Vagina (tissue), 2 donors: ENCODE measurements around the gene KCTD21. TPM values are rescaled to one million over a fixed set of nuclear protein-coding genes. Genes with fewer than 3 reads are reported as not detected.

Source experiments
- DNase-seq, 2 donors: peaks; one replicate each; pipeline ENCODE4 v3.0.0-alpha.2; 2017; ENCODE audit errors: extremely low spot score in 2 of 2
- H3K27ac ChIP-seq: fragments of 200-600 bp; sonication (generic); one replicate; pipeline ENCODE4 v1.5.1; 2019
- H3K27me3 ChIP-seq: fragments of 200-600 bp; sonication (generic); one replicate; pipeline ENCODE4 v1.5.1; 2019
- H3K36me3 ChIP-seq, 2 donors: fragments of 200-600 bp; sonication (generic); one replicate each; pipeline ENCODE4 v1.5.1; 2017 to 2019
- H3K4me1 ChIP-seq: fragments of 200-600 bp; sonication (generic); one replicate; pipeline ENCODE4 v1.5.1; 2019
- H3K4me3 ChIP-seq, 2 donors: fragments of 200-600 bp; sonication (generic); 1 replicate in 1 of 2; 2 replicates in 1 of 2; pipeline ENCODE4 v1.5.1; 2016 to 2019
- H3K9me3 ChIP-seq: fragments of 200-600 bp; sonication (generic); one replicate; pipeline ENCODE4 v1.5.1; 2019
- CTCF ChIP-seq, 3 experiments: fragments of 450-650 bp in 2 of 3; fragments of 200-600 bp in 1 of 3; sonication (generic) in 1 of 3; IDR thresholded peaks; one replicate each; pipeline ENCODE4 v1.5.1; 2017 to 2019; ENCODE audit warnings: antibody characterized with exemption in 3 of 3, mild to moderate bottlenecking in 2 of 3, moderate library complexity in 2 of 3
- POLR2A ChIP-seq, 2 donors: fragments of 450-650 bp; IDR thresholded peaks; one replicate each; pipeline ENCODE4 v1.6.1; 2017; ENCODE audit warnings: antibody characterized with exemption in 2 of 2, mild to moderate bottlenecking in 2 of 2, moderate library complexity in 2 of 2
- POLR2AphosphoS5 ChIP-seq, 2 donors: sonication (generic); formaldehyde crosslinking; IDR thresholded peaks; one replicate each; pipeline ENCODE4 v1.9.0; 2017; ENCODE audit warnings: antibody characterized with exemption in 2 of 2, mild to moderate bottlenecking in 2 of 2, low read depth in 1 of 2; ENCODE audit not compliant: insufficient read depth in 1 of 2
- intact Hi-C: fragments of 100-400 bp; cut with DNase I; formaldehyde crosslinking; loops from one replicate; pipeline ENCODE4 v1.15.1; 2023
- total RNA-seq: library from RNA; depleted of rRNA; stranded (reverse); fragments of >200 nt; gene quantifications from one replicate; pipeline ENCODE4 v1.2.3, GENCODE V29; 2016

The KCTD21 gene
- total RNA-seq, 1 donor from 2014 or later: 8.6 TPM

DNA sequence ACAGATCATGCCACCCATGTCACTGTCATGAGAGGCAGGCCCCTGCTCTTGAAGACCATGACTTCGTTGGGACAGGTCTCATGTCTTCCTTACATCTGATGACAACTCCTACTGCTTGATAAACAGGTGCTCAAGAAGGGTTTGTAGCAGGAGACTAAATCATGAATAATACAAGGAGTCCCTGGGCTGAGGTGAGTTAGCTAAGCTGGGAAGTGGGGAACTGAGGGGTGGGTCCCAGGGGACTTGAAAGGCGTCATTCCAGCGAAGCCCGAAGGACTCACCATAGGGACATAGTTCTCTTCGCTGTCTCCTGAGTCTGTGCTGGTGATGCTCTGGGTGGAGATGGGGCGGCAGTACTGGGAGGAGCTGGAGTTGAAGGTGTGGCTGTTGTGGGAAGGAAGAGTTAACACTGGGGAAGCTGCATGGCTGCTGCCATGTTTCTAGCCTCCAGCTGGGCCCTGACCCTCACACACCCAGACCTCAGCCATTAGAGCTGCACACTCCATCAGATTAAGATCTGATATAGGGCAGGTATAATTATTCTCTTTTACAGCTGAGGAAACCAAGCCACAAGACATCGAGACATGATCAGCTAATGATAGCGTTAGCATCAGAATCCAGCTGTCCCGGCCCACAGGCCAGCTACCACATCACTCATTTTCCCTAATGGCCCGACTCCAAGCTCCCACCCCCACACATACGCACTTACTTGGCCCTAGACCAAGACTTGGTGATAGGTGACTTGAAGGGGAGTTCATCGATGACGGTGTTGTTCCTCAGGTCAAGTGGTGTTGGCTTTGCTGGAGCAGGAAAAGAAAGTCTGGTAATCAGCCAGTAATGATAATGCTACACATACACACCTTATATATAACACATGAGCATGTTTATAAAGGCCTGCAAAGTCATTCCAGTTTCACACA is 33.2 kb upstream of the KCTD21 start:
- no peak overlapping the region for H3K4me3 ChIP-seq
- no peaks in the 10 kb centered on the region for H3K4me1 ChIP-seq
- peak; percentile 67 to 83 for DNase-seq
- no peaks in the 10 kb centered on the region for H3K9me3 ChIP-seq
- intact Hi-C loops: loop anchor here (10.0 kb wide), 1 partner anchor 193 kb away; the partner anchor contains the start of gene GAB2
- peaks cover 0 to 61% of the 10 kb centered on the region in 2 donors for H3K36me3 ChIP-seq
- no peak overlapping the region for H3K27ac ChIP-seq
- H3K27me3 ChIP-seq: no peaks in the 10 kb centered on the region
- TF ChIP-seq POLR2AphosphoS5 (IDR thresholded peaks at IDR 0.05; ENCODE audit: insufficient read depth in 1 of 2, low read depth in 1 of 2): no peak
- TF ChIP-seq CTCF (IDR thresholded peaks at IDR 0.05): no peak
- no peak for TF ChIP-seq POLR2A (IDR thresholded peaks at IDR 0.05)

DNA sequence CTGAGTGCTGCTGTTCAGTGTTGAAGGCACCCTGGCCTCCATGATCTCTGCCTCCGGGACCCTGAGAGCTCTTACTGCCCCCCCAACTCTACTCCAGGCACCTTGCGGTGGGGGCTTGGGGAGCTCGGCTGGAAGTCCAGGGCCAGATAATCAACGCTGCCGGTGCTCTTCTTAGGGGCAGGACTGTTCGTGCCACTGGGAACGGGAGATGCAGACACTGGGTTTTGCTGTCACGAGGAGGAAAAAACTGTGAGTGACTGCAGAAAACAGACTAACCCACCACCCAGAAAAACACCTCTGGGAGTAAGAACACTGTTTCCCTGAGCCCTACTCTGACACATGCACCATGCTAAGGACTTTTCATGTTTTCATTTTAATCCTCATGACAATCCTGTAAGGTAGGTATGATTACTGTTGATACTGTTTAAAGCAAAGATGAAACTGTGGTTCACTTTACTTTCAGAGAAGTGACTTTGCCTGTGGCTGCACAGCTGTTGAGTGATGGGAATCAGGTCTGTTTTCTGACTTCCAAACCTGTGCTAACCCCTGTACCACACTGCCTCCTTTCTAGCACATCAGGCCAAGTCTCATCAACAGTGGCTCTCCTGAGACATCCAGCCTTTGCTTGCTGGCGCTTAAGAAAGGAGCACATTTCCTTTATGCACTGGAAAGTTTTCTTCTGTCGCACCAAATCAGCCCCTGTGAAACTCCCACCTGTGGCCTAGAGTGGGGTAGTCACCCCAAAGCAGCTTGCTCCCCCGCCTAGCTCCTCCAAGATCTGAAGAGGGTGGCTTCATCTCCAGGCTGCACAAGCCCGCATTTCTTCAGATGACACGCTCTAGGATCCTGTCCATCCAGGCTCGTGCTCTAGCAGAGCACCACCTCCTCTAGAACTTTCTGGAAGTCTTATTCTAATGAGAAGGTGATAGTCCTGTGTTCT is 32.1 kb upstream of the KCTD21 start:
- H3K27ac ChIP-seq: no peak overlapping the region
- no peak for TF ChIP-seq CTCF (IDR thresholded peaks at IDR 0.05)
- TF ChIP-seq POLR2AphosphoS5 (IDR thresholded peaks at IDR 0.05; ENCODE audit: insufficient read depth in 1 of 2, low read depth in 1 of 2): no peak
- TF ChIP-seq POLR2A (IDR thresholded peaks at IDR 0.05): no peak
- peaks cover 0 to 64% of the 10 kb centered on the region in 2 donors for H3K36me3 ChIP-seq
- H3K27me3 ChIP-seq: no peaks in the 10 kb centered on the region
- H3K9me3 ChIP-seq: no peaks in the 10 kb centered on the region
- no peak overlapping the region for H3K4me3 ChIP-seq
- peak; percentile 54 to 94 for DNase-seq
- intact Hi-C loops: loop anchor here (10.0 kb wide), 1 partner anchor 194 kb away; the partner anchor contains the start of gene GAB2
- H3K4me1 ChIP-seq: no peaks in the 10 kb centered on the region

DNA sequence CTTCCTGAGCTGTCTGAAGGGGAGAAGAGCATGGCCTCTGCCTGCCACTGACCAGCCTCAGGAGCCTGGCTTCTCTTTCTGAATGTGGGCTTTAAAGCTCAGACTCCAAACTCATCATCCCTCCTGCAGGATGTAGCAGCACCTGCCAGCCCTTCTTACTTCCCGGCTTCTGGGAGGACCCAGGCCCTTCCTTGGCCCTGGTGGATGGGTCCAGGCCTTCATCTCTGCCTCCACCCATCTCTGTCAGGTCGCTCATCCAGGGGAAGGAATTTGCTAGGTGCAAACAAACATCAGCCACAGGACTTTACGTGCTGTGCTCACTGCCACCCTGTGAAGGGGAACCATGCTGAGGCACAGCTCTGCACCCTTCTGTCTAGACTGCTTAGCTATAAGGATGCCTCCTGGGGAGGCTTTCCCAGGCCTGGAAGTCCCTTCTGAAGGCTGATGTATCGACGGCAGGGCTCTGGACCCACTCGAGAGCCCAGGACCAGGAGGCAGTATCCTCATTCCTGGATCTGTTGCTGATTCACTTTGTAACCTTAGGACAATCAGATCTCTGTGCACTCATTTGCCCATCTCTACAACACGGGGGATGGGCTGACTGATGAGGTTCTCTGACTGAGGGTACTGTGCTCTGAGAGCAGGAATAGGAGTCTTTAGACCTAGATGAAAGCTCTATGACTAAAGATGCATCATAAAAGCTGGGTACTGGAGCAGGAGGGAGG is 31.2 kb upstream of the KCTD21 start:
- Histone ChIP-seq H3K9me3 (no peaks in the 10 kb centered on the region), H3K4me1 (no peaks in the 10 kb centered on the region), H3K36me3 (peaks cover 0 to 59% of the 10 kb centered on the region in 2 donors), H3K27me3 (no peaks in the 10 kb centered on the region), H3K27ac (no peak overlapping the region), H3K4me3 (no peak overlapping the region)
- peak; percentile 56 to 85 for DNase-seq
- intact Hi-C loops: loop anchor here (10.0 kb wide), 1 partner anchor 195 kb away; the partner anchor contains the start of gene GAB2
- TF ChIP-seq POLR2AphosphoS5 (IDR thresholded peaks at IDR 0.05; ENCODE audit: insufficient read depth in 1 of 2, low read depth in 1 of 2) (no peak), CTCF (IDR thresholded peaks at IDR 0.05) (no peak), POLR2A (IDR thresholded peaks at IDR 0.05) (no peak)

DNA sequence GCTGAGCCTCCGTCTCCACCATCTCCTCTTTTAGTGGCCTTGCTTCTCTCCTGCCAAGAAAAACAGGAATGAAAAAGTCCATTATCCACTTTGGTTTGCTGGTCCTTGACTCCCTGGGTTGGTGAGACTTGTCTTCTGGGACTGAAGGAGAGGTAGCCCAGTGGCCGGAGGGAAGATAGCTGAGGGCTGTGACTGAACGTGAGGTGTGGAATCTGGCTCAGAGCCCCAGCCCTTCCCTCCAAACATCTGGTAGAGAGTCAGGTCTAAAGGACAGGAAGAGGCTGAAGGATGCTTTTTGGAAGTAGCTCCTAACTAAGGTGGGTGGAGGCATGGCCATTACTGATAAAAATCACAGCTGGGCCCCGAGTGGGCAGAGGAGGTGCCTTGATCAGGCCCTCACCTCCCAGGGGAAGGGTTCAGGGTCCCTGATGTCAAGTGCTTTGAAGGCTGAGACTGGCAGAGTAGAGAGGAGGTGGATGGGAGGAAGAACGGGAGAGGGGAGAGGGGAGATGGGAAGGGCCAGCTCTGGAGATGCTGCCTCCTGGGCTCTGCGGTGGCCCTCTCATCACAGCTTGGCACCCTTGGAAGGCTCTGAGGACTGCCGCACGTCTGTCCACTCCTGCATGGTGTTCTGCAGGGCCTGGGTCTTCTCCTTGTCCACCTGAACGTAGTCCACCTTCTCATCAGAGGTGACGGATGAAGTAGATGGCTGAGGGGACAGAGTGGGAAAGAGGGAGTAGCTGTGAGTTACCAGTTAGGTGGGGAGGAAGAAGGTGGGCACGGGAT is 30.5 kb upstream of the KCTD21 start:
- H3K4me3 ChIP-seq: no peak overlapping the region
- H3K9me3 ChIP-seq: no peaks in the 10 kb centered on the region
- H3K36me3 ChIP-seq: peaks cover 0 to 53% of the 10 kb centered on the region in 2 donors
- TF ChIP-seq POLR2A (IDR thresholded peaks at IDR 0.05): no peak
- TF ChIP-seq POLR2AphosphoS5 (IDR thresholded peaks at IDR 0.05; ENCODE audit: insufficient read depth in 1 of 2, low read depth in 1 of 2): no peak
- no peak for TF ChIP-seq CTCF (IDR thresholded peaks at IDR 0.05)
- H3K27me3 ChIP-seq: no peaks in the 10 kb centered on the region
- H3K27ac ChIP-seq: no peak overlapping the region
- intact Hi-C loops: no loop called here
- DNase-seq: peak; percentile 64 to 78
- H3K4me1 ChIP-seq: no peaks in the 10 kb centered on the region
